ENCODE results near the gene VWA7. TPM values are rescaled to one million over a fixed set of nuclear protein-coding genes. Genes with fewer than 3 reads are reported as not detected.
A peak's percentile ranks its signal among the peaks of the same experiment; 100 is the strongest.

The VWA7 gene
- polyA plus RNA-seq, 1 of the 3 experiments (the other 2 are of a cell fraction): 0.56 TPM

- TF ChIP-seq, protein P1, sequence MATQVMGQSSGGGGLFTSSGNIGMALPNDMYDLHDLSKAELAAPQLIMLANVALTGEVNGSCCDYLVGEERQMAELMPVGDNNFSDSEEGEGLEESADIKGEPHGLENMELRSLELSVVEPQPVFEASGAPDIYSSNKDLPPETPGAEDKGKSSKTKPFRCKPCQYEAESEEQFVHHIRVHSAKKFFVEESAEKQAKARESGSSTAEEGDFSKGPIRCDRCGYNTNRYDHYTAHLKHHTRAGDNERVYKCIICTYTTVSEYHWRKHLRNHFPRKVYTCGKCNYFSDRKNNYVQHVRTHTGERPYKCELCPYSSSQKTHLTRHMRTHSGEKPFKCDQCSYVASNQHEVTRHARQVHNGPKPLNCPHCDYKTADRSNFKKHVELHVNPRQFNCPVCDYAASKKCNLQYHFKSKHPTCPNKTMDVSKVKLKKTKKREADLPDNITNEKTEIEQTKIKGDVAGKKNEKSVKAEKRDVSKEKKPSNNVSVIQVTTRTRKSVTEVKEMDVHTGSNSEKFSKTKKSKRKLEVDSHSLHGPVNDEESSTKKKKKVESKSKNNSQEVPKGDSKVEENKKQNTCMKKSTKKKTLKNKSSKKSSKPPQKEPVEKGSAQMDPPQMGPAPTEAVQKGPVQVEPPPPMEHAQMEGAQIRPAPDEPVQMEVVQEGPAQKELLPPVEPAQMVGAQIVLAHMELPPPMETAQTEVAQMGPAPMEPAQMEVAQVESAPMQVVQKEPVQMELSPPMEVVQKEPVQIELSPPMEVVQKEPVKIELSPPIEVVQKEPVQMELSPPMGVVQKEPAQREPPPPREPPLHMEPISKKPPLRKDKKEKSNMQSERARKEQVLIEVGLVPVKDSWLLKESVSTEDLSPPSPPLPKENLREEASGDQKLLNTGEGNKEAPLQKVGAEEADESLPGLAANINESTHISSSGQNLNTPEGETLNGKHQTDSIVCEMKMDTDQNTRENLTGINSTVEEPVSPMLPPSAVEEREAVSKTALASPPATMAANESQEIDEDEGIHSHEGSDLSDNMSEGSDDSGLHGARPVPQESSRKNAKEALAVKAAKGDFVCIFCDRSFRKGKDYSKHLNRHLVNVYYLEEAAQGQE (IDR thresholded peaks at IDR 0.05; ENCODE audit: low read depth, low read length): no peak
- TF ChIP-seq ZBTB33 (IDR thresholded peaks at IDR 0.05; ENCODE audit: borderline replicate concordance, low read depth) (no peak), TEAD4 (IDR thresholded peaks at IDR 0.05; ENCODE audit: borderline replicate concordance, insufficient read depth) (no peak), NRF1 (IDR thresholded peaks at IDR 0.05; ENCODE audit: low read depth, low read length) (no peak), CHD2 (IDR thresholded peaks at IDR 0.05; ENCODE audit: low read length, partially characterized antibody) (no peak), FOSL2 (IDR thresholded peaks at IDR 0.05; ENCODE audit: borderline replicate concordance, low read depth) (peak; percentile 36; the same call in 1 of the 2 replicates), RXRA (IDR thresholded peaks at IDR 0.05; ENCODE audit: borderline replicate concordance, low read depth) (no peak), GABPA (IDR thresholded peaks at IDR 0.05; ENCODE audit: low read depth) (peak; percentile 42; the same call in 1 of the 2 replicates)
Observed at GRCh38 chr6:31792761-31793171, 15.6 kb upstream of the VWA7 start (continued).

DNA sequence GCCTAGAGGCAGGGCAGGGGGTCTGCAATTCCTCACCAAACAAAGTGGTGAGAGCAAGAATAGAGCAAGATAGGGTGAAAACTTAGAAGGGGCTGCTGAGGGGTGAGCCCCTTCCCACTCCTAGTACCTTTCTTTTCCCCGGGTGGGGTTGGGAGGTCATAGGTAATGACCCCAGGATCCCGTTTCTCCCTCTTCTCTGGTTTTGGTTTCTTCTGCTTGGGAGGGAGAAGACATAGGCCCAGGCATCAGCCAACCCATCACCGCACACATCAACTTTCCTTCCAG, 14.9 kb upstream of the VWA7 start:
- ChIA-PET POLR2A (interaction anchor here (1.2 kb wide), 1 partner anchor 62 kb away, joined by 4 read pairs; no protein-coding TSS in a partner anchor), CTCF (interaction anchor here (0.5 to 3.8 kb wide), 18 partner anchors 15 to 98 kb away, joined by 3 to 62 read pairs (median 6); partner anchors contain the start of genes CLIC1, HSPA1A, HSPA1L and LY6G6C)

More for the DNA sequence above, 14.9 kb upstream of the VWA7 start:
- H3K27me3 ChIP-seq (ENCODE audit: insufficient read depth): no peaks in the 10 kb centered on the region
- H4K20me1 ChIP-seq (ENCODE audit: insufficient read depth): no peaks in the 10 kb centered on the region
- H2AFZ ChIP-seq (ENCODE audit: low read depth): no peak overlapping the region
- H3K27ac ChIP-seq (ENCODE audit: low read depth in 2 of 2, low read length in 1 of 2): peak overlapping the region in 1 of 2 experiments; percentile 72; a peak in 1 of 4 replicates
- H3K9me3 ChIP-seq: no peaks in the 10 kb centered on the region
- no peak overlapping the region for H3K9ac ChIP-seq
- H3K4me1 ChIP-seq (ENCODE audit: control insufficient read depth in 1 of 2, insufficient read depth in 2 of 2, low read depth in 1 of 2, low read length in 1 of 2): peaks cover 3 to 12% of the 10 kb centered on the region in 2 experiments; a peak in 3 of 4 replicates
- H3K9me2 ChIP-seq: no peaks in the 10 kb centered on the region
- TF ChIP-seq FOSL2 (IDR thresholded peaks at IDR 0.05; ENCODE audit: borderline replicate concordance, low read depth) (no peak), RCOR1 (IDR thresholded peaks at IDR 0.05; ENCODE audit: low read length) (no peak), TEAD4 (IDR thresholded peaks at IDR 0.05; ENCODE audit: borderline replicate concordance, insufficient read depth) (no peak), MEF2A (IDR thresholded peaks at IDR 0.05; ENCODE audit: borderline replicate concordance, low read depth) (no peak), FOXJ3 (CRISPR knock-in tag; IDR thresholded peaks at IDR 0.05) (no peak), FOXM1 (IDR thresholded peaks at IDR 0.05; ENCODE audit: low read depth) (no peak), MXI1 (IDR thresholded peaks at IDR 0.05; ENCODE audit: low read depth, low read length) (no peak), EP300 (IDR thresholded peaks at IDR 0.05; ENCODE audit: borderline replicate concordance in 1 of 2, low read depth in 1 of 2, low read length in 1 of 2) (no peak), ELF1 (IDR thresholded peaks at IDR 0.05) (no peak), USF1 (IDR thresholded peaks at IDR 0.05; ENCODE audit: borderline replicate concordance, low read depth) (no peak), POLR2AphosphoS5 (IDR thresholded peaks at IDR 0.05; ENCODE audit: low read depth, low read length) (no peak), GABPA (IDR thresholded peaks at IDR 0.05; ENCODE audit: low read depth) (no peak), TCF12 (IDR thresholded peaks at IDR 0.05) (no peak), RXRA (IDR thresholded peaks at IDR 0.05; ENCODE audit: borderline replicate concordance, low read depth) (no peak), TAF1 (IDR thresholded peaks at IDR 0.05; ENCODE audit: borderline replicate concordance, low read depth, low read length) (no peak)
- TF ChIP-seq, protein P2, sequence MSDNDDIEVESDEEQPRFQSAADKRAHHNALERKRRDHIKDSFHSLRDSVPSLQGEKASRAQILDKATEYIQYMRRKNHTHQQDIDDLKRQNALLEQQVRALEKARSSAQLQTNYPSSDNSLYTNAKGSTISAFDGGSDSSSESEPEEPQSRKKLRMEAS (IDR thresholded peaks at IDR 0.05; ENCODE audit: low read depth): no peak
- TF ChIP-seq, protein P3, sequence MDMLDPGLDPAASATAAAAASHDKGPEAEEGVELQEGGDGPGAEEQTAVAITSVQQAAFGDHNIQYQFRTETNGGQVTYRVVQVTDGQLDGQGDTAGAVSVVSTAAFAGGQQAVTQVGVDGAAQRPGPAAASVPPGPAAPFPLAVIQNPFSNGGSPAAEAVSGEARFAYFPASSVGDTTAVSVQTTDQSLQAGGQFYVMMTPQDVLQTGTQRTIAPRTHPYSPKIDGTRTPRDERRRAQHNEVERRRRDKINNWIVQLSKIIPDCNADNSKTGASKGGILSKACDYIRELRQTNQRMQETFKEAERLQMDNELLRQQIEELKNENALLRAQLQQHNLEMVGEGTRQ (IDR thresholded peaks at IDR 0.05; ENCODE audit: borderline replicate concordance, low read depth, low read length): no peak
- H3K4me2 ChIP-seq: no peak overlapping the region
- peaks cover 38% of the 10 kb centered on the region for H3K79me2 ChIP-seq (ENCODE audit: insufficient read depth)
- no peak overlapping the region for H3K4me3 ChIP-seq (ENCODE audit: low read depth in 2 of 2, low read length in 1 of 2)
- WGBS (ENCODE audit: low lambda C conversion rate): 91% methylated on average over 3 of the region's 3 CpGs
- H3K36me3 ChIP-seq (replicated peaks in 1 of 2; ENCODE audit: control insufficient read depth in 1 of 2, insufficient read depth in 2 of 2, low read length in 1 of 2): peaks cover 22 to 28% of the 10 kb centered on the region in 2 experiments
- peaks cover 17% of the 10 kb centered on the region for H3F3A ChIP-seq (replicated peaks; ENCODE audit: insufficient read depth)
- no peak for DNase-seq

All from SK-N-SH (cell line).